ENCODE results near the gene SYK.

The SYK gene

GRCh38 chr9:90854637-90855175, 53.1 kb downstream of the SYK start:
- no peak overlapping the region for H3K27ac ChIP-seq

GRCh38 chr9:90855208-90855902, 53.7 kb downstream of the SYK start:
- Histone ChIP-seq H3K27me3 (no peaks in the 10 kb centered on the region), H3K27ac (peak overlapping the region; percentile 23), H3K36me3 (peaks cover 89% of the 10 kb centered on the region), H3K4me3 (ENCODE audit: low read depth in 1 of 2, low read length in 1 of 2) (no peak overlapping the region), H3K4me1 (ENCODE audit: control insufficient read depth in 1 of 2, insufficient read depth in 1 of 2, low read depth in 1 of 2, low read length in 1 of 2) (no peaks in the 10 kb centered on the region), H3K9me3 (no peaks in the 10 kb centered on the region)
- no peak for TF ChIP-seq CTCF (IDR thresholded peaks at IDR 0.05)

More at GRCh38 chr9:90854637-90855175, 53.1 kb downstream of the SYK start:
- Histone ChIP-seq H3K4me3 (ENCODE audit: low read depth in 1 of 2, low read length in 1 of 2) (no peak overlapping the region), H3K4me1 (ENCODE audit: control insufficient read depth in 1 of 2, insufficient read depth in 1 of 2, low read depth in 1 of 2, low read length in 1 of 2) (no peaks in the 10 kb centered on the region), H3K9me3 (no peaks in the 10 kb centered on the region), H3K27me3 (no peaks in the 10 kb centered on the region), H3K36me3 (peaks cover 89% of the 10 kb centered on the region)
- no peak for TF ChIP-seq CTCF (IDR thresholded peaks at IDR 0.05)

- no peaks in the 10 kb centered on the region for H3K4me1 ChIP-seq (ENCODE audit: control insufficient read depth in 1 of 2, insufficient read depth in 1 of 2, low read depth in 1 of 2, low read length in 1 of 2)
- peak overlapping the region; percentile 14 for H3K27ac ChIP-seq
- H3K9me3 ChIP-seq: no peaks in the 10 kb centered on the region
- H3K4me3 ChIP-seq (ENCODE audit: low read depth in 1 of 2, low read length in 1 of 2): no peak overlapping the region
- TF ChIP-seq CTCF (IDR thresholded peaks at IDR 0.05): no peak
- peaks cover 90% of the 10 kb centered on the region for H3K36me3 ChIP-seq
- no peaks in the 10 kb centered on the region for H3K27me3 ChIP-seq
These were observed 55.5 kb downstream of the SYK start for GRCh38 chr9:90857091-90857490.

- Histone ChIP-seq H3K4me1 (ENCODE audit: control insufficient read depth in 1 of 2, insufficient read depth in 1 of 2, low read depth in 1 of 2, low read length in 1 of 2) (no peaks in the 10 kb centered on the region), H3K4me3 (ENCODE audit: low read depth in 1 of 2, low read length in 1 of 2) (no peak overlapping the region), H3K36me3 (peaks cover 90% of the 10 kb centered on the region), H3K9me3 (no peaks in the 10 kb centered on the region), H3K27me3 (no peaks in the 10 kb centered on the region), H3K27ac (peak overlapping the region; percentile 10)
- no peak for TF ChIP-seq CTCF (IDR thresholded peaks at IDR 0.05)
These were observed 56.2 kb downstream of the SYK start for GRCh38 chr9:90857855-90858254.

GRCh38 chr9:90858457-90858901, 56.9 kb downstream of the SYK start:
- H3K27ac ChIP-seq: peak overlapping the region; percentile 10
- no peaks in the 10 kb centered on the region for H3K9me3 ChIP-seq
- no peak for TF ChIP-seq CTCF (IDR thresholded peaks at IDR 0.05)
- H3K4me3 ChIP-seq (ENCODE audit: low read depth in 1 of 2, low read length in 1 of 2): no peak overlapping the region
- H3K27me3 ChIP-seq: no peaks in the 10 kb centered on the region
- H3K36me3 ChIP-seq: peaks cover 92% of the 10 kb centered on the region
- no peaks in the 10 kb centered on the region for H3K4me1 ChIP-seq (ENCODE audit: control insufficient read depth in 1 of 2, insufficient read depth in 1 of 2, low read depth in 1 of 2, low read length in 1 of 2)
